B cell (primary cell): ENCODE results near the gene TSHR. TPM values are rescaled to one million over a fixed set of nuclear protein-coding genes. Genes with fewer than 3 reads are reported as not detected.

Experiments used
- ATAC-seq: fragments of 200-7000 bp; cut with Tn5 transposase; one replicate; pipeline ENCODE4 v1.10.0; 2021; ENCODE audit warnings: low read depth, mild to moderate bottlenecking, moderate number of reproducible peaks, moderate library complexity
- CTCF ChIA-PET: fragments of 350-600 bp; sonication (Branson Sonifier 250); formaldehyde crosslinking; loops from one replicate; lab custom pipeline; 2021; ENCODE audit warnings: antibody characterized with exemption, inconsistent platforms; lab: Charles Lee
- POLR2A ChIA-PET: fragments of 350-600 bp; sonication (Branson Sonifier 250); formaldehyde crosslinking; loops from one replicate; lab custom pipeline; 2021; ENCODE audit warnings: antibody characterized with exemption; lab: Charles Lee
- DNase-seq: peaks from one replicate; pipeline ENCODE4 v3.0.0; 2013
- H2AFZ ChIP-seq: 2 replicates; pipeline ENCODE4 v1.6.1; 2012; ENCODE audit warnings: mild to moderate bottlenecking, low read depth, low read length; ENCODE audit not compliant: insufficient read depth, poor library complexity, severe bottlenecking
- H3K27ac ChIP-seq, 2 donors: 1 replicate in 1 of 2; 2 replicates in 1 of 2; pipeline ENCODE4 v1.5.1; 2012 to 2013; ENCODE audit warnings: low read length in 2 of 2, mild to moderate bottlenecking in 2 of 2, moderate library complexity in 1 of 2
- H3K27me3 ChIP-seq, 4 experiments: fragments of 200-600 bp in 1 of 4; sonication (generic) in 1 of 4; replicated peaks in 1 of 4; 1 replicate in 2 of 4; 2 replicates in 2 of 4; pipeline versions ENCODE4 v1.6.1 to v1.7.0; 2013 to 2016; ENCODE audit warnings: low read length in 3 of 4, mild to moderate bottlenecking in 2 of 4, mixed read lengths in 1 of 4, moderate library complexity in 1 of 4; ENCODE audit not compliant: insufficient read depth in 4 of 4, control insufficient read depth in 3 of 4; ENCODE audit errors: control extremely low read depth in 1 of 4
- H3K36me3 ChIP-seq, 2 experiments: replicated peaks in 1 of 2; 1 replicate in 1 of 2; 2 replicates in 1 of 2; pipeline versions ENCODE4 v1.6.1 to v1.7.1; 2013; ENCODE audit warnings: low read length in 1 of 2; ENCODE audit not compliant: insufficient read depth in 2 of 2, control insufficient read depth in 1 of 2; ENCODE audit errors: control extremely low read depth in 1 of 2, extremely low read depth in 1 of 2
- H3K4me1 ChIP-seq, 2 donors: fragments of 200-600 bp in 1 of 2; sonication (generic) in 1 of 2; 1 replicate in 1 of 2; 2 replicates in 1 of 2; pipeline versions ENCODE4 v1.5.1 to v1.6.1; 2013 to 2017; ENCODE audit warnings: low read length in 2 of 2; ENCODE audit not compliant: control insufficient read depth in 2 of 2, insufficient read depth in 2 of 2
- H3K4me2 ChIP-seq: replicated peaks from 2 replicates; pipeline ENCODE3; 2012; ENCODE audit warnings: mild to moderate bottlenecking, low read depth, low read length; ENCODE audit not compliant: poor library complexity, severe bottlenecking
- H3K4me3 ChIP-seq, 5 experiments: fragments of 200-600 bp in 1 of 5; sonication (generic) in 1 of 5; 1 replicate in 3 of 5; 2 replicates in 2 of 5; pipeline versions ENCODE4 v1.5.1 to v1.7.0; 2011 to 2016; ENCODE audit warnings: low read length in 4 of 5, mild to moderate bottlenecking in 4 of 5, low read depth in 2 of 5, control low read depth in 1 of 5, moderate library complexity in 1 of 5; ENCODE audit not compliant: insufficient read depth in 1 of 5; ENCODE audit errors: control extremely low read depth in 1 of 5, extremely low read depth in 1 of 5
- H3K79me2 ChIP-seq: fragments of 200-600 bp; sonication (generic); one replicate; pipeline ENCODE4 v1.6.0; 2016; ENCODE audit warnings: low read length; ENCODE audit not compliant: control insufficient read depth, insufficient read depth
- H3K9ac ChIP-seq: fragments of 200-600 bp; sonication (generic); 2 replicates; pipeline ENCODE4 v1.6.1; 2017; ENCODE audit warnings: mild to moderate bottlenecking, low read length, moderate library complexity
- H3K9me3 ChIP-seq, 3 donors: one replicate each; pipeline versions ENCODE4 v1.6.1 to v1.7.1; 2013; ENCODE audit warnings: low read length in 2 of 3; ENCODE audit not compliant: control insufficient read depth in 2 of 3, insufficient read depth in 1 of 3; ENCODE audit errors: control extremely low read depth in 1 of 3
- H4K20me1 ChIP-seq: 2 replicates; pipeline ENCODE4 v1.6.0; 2012; ENCODE audit warnings: mild to moderate bottlenecking, low read length; ENCODE audit not compliant: insufficient read depth, control insufficient read depth, poor library complexity, severe bottlenecking
- H3K27ac Mint-ChIP-seq: one replicate; pipeline ENCODE4 v1.8.0; 2021; ENCODE audit warnings: mixed read lengths
- H3K27me3 Mint-ChIP-seq: one replicate; pipeline ENCODE4 v1.8.0; 2021; ENCODE audit warnings: mixed read lengths
- H3K4me1 Mint-ChIP-seq: one replicate; pipeline ENCODE4 v1.8.0; 2021; ENCODE audit warnings: mixed read lengths
- H3K4me3 Mint-ChIP-seq: one replicate; pipeline ENCODE4 v1.8.0; 2021; ENCODE audit warnings: mixed read lengths
- H3K9me3 Mint-ChIP-seq: one replicate; pipeline ENCODE4 v1.8.0; 2022; ENCODE audit warnings: mixed read lengths; ENCODE audit not compliant: insufficient read depth
- CTCF ChIP-seq: fragments of 200-600 bp; IDR thresholded peaks from one replicate; pipeline ENCODE4 v1.8.0; 2022; ENCODE audit warnings: antibody characterized with exemption, mild to moderate bottlenecking
- EZH2 ChIP-seq: IDR thresholded peaks from 2 replicates; pipeline ENCODE4 v1.6.1; 2012; ENCODE audit warnings: borderline replicate concordance, low read depth, mild to moderate bottlenecking, moderate library complexity, low read length; ENCODE audit not compliant: insufficient read depth, poor library complexity, severe bottlenecking
- WGBS: methylation state at CpG from one replicate; pipeline ENCODE4 v1.1.5; 2013; ENCODE audit warnings: missing lambda C conversion rate; ENCODE audit not compliant: insufficient coverage; 5-methylcytosine and 5-hydroxymethylcytosine counted together
- intact Hi-C: fragments of 100-400 bp; cut with micrococcal nuclease; formaldehyde crosslinking; loops from one replicate; pipeline ENCODE4 v1.10.0; 2022
- polyA plus RNA-seq: library from polyadenylated mRNA; depleted of rRNA; stranded (reverse); fragments of >200 nt; gene quantifications from 2 replicates; pipeline ENCODE4 v1.2.3, GENCODE V29; 2012
- total RNA-seq, 2 donors: library from RNA; stranded (reverse); fragments of 120-200 nt in 1 of 2; gene quantifications; 1 replicate in 1 of 2; 2 replicates in 1 of 2; pipeline versions ENCODE4 v1.2.3 to v1.2.4, GENCODE V29; 2013 to 2022

TSHR gene
- total and polyA plus RNA-seq, 2 donors (not counting 1 experiment from before 2014, with no cell fraction given), result 0.15 to 0.37 TPM

GRCh38 chr14:81172353-81172752 lies 216.9 kb downstream of the TSHR start:
- Histone ChIP-seq H3K36me3 (no peaks in the 10 kb centered on the region), H3K9me3 (no peaks in the 10 kb centered on the region), H3K9ac (no peak overlapping the region), H4K20me1 (no peaks in the 10 kb centered on the region), H3K4me1 (peaks cover 18 to 23% of the 10 kb centered on the region in 2 donors), H3K4me2 (no peak overlapping the region), H3K27ac (no peak overlapping the region), H3K79me2 (no peaks in the 10 kb centered on the region), H3K27me3 (no peaks in the 10 kb centered on the region), H3K4me3 (no peak overlapping the region), H2AFZ (no peak overlapping the region)
- WGBS, result no CpG with 5 or more reads among the region's 2 CpGs
- intact Hi-C loops, result no loop called here
- Mint-ChIP-seq H3K9me3 (no peaks in the 10 kb centered on the region), H3K27ac (no peak overlapping the region), H3K4me3 (no peak overlapping the region), H3K4me1 (peaks cover 57% of the 10 kb centered on the region), H3K27me3 (no peaks in the 10 kb centered on the region)
- CTCF ChIA-PET, result interaction anchor here (1.0 to 4.9 kb wide), 4 partner anchors 16 to 217 kb away, joined by 3 to 43 read pairs (median 4); partner anchors contain the start of gene TSHR
- TF ChIP-seq CTCF, result no peak
- no peak for TF ChIP-seq EZH2
- DNase-seq (no peak), ATAC-seq (no peak)
- POLR2A ChIA-PET, result interaction anchor here (0.6 kb wide), 1 partner anchor 49 kb away, joined by 3 read pairs; no protein-coding TSS in a partner anchor

- 56% methylated on average over 1 of the region's 3 CpGs for WGBS
- Histone ChIP-seq H3K4me2 (no peak overlapping the region), H3K9ac (no peak overlapping the region), H3K9me3 (no peaks in the 10 kb centered on the region), H3K27me3 (no peaks in the 10 kb centered on the region), H3K27ac (no peak overlapping the region), H3K4me3 (no peak overlapping the region), H3K4me1 (peaks cover 18 to 23% of the 10 kb centered on the region in 2 donors), H2AFZ (no peak overlapping the region), H3K36me3 (no peaks in the 10 kb centered on the region), H4K20me1 (no peaks in the 10 kb centered on the region), H3K79me2 (no peaks in the 10 kb centered on the region)
- no peak for ATAC-seq
- peaks cover 61% of the 10 kb centered on the region for H3K4me1 Mint-ChIP-seq
- H3K27ac Mint-ChIP-seq, result peak overlapping the region; percentile 50
- no peak for TF ChIP-seq CTCF
- TF ChIP-seq EZH2, result no peak
- ChIA-PET POLR2A (interaction anchor here (0.6 kb wide), 1 partner anchor 48 kb away, joined by 3 read pairs; no protein-coding TSS in a partner anchor), CTCF (interaction anchor here (1.0 to 4.9 kb wide), 4 partner anchors 15 to 217 kb away, joined by 3 to 43 read pairs (median 4); partner anchors contain the start of gene TSHR)
- H3K4me3 Mint-ChIP-seq, result peak overlapping the region; percentile 3
- H3K9me3 Mint-ChIP-seq, result no peaks in the 10 kb centered on the region
- intact Hi-C loops, result no loop called here
- no peak for DNase-seq
- H3K27me3 Mint-ChIP-seq, result no peaks in the 10 kb centered on the region
These were observed 217.5 kb downstream of the TSHR start for GRCh38 chr14:81172881-81173280.
